ENCODE results near the gene TMEM131L.

TMEM131L gene

DNA sequence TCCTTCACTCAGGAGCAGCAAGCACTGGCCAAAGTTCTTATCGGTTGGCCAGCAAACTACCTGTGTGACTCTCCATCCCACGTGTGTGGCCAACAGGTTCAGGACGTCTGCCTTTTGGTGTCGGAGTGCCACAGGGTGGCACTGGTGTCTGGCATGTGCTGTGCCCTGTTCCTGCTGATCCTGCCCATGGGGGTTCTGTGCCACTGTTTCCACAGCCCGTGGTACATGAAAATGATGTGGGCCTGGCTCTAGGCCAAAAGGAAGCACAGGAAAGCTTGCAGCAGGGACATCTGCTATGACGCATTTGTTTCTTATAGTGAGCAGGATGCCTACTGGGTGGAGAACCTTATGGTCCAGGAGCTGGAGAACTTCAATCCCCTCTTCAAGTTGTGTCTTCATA lies 213.3 kb downstream of the TMEM131L start:
- H3K4me3 ChIP-seq (ENCODE audit: low read depth in 1 of 2, low read length in 2 of 2): no peak overlapping the region
- no peaks in the 10 kb centered on the region for H3K27me3 ChIP-seq (ENCODE audit: low read depth, low read length)
- H3K4me1 ChIP-seq (ENCODE audit: control insufficient read depth in 1 of 2, insufficient read depth in 2 of 2, low read length in 2 of 2): no peaks in the 10 kb centered on the region
- H3K9me3 ChIP-seq (ENCODE audit: control insufficient read depth in 1 of 2, low read length in 2 of 2): peaks cover 0 to 12% of the 10 kb centered on the region in 2 donors
- H3K36me3 ChIP-seq (ENCODE audit: control insufficient read depth in 1 of 2, insufficient read depth in 2 of 2, low read length in 2 of 2): no peaks in the 10 kb centered on the region
- H3K27ac ChIP-seq (ENCODE audit: low read length): no peak overlapping the region

DNA sequence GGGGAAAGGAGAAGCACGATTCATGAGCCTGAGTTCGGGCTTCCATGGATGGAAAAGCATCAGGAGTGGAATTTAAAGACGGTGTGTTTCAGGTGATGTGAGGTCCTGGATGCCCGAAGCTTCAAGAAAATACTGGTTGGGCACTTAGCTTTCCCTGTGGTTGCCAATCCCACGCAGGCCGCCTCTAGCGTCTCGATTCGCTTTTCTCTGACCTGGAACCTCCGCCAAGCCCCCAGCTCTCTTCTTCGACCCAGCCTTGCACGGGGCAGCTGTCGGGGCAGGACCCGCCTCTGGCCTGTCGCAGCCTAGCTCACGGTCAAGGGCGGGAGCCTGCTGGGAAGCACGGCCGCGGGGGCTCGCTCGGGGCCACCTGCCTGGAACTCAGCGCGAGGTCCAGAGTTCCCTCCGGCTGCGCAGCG lies 217.6 kb downstream of the TMEM131L start:
- Histone ChIP-seq H3K36me3 (ENCODE audit: control insufficient read depth in 1 of 2, insufficient read depth in 2 of 2, low read length in 2 of 2) (peaks cover 0 to 4% of the 10 kb centered on the region in 2 donors), H3K9me3 (ENCODE audit: control insufficient read depth in 1 of 2, low read length in 2 of 2) (peaks cover 7 to 8% of the 10 kb centered on the region in 2 donors), H3K27ac (ENCODE audit: low read length) (no peak overlapping the region), H3K4me1 (ENCODE audit: control insufficient read depth in 1 of 2, insufficient read depth in 2 of 2, low read length in 2 of 2) (no peaks in the 10 kb centered on the region), H3K27me3 (ENCODE audit: low read depth, low read length) (no peaks in the 10 kb centered on the region), H3K4me3 (ENCODE audit: low read depth in 1 of 2, low read length in 2 of 2) (peak overlapping the region; percentile 69 to 92)

GRCh38 chr4:153684182-153684970 lies 218.2 kb downstream of the TMEM131L start, which contains the start of gene TLR2:
Gene TLR2, plus strand, starts transcription at chr4:153684280. Its CDS starts 18,628 bp downstream, at chr4:153702908.
- H3K4me1 ChIP-seq (ENCODE audit: control insufficient read depth in 1 of 2, insufficient read depth in 2 of 2, low read length in 2 of 2): no peaks in the 10 kb centered on the region
- peaks cover 7 to 8% of the 10 kb centered on the region in 2 donors for H3K9me3 ChIP-seq (ENCODE audit: control insufficient read depth in 1 of 2, low read length in 2 of 2)
- peak within 1 kb of the TSS; percentile 19 for H3K27ac ChIP-seq (ENCODE audit: low read length)
- H3K36me3 ChIP-seq (ENCODE audit: control insufficient read depth in 1 of 2, insufficient read depth in 2 of 2, low read length in 2 of 2): peaks cover 0 to 4% of the 10 kb centered on the region in 2 donors
- H3K27me3 ChIP-seq (ENCODE audit: low read depth, low read length): no peaks in the 10 kb centered on the region
- peak within 1 kb of the TSS; percentile 69 to 92 for H3K4me3 ChIP-seq (ENCODE audit: low read depth in 1 of 2, low read length in 2 of 2)

- Histone ChIP-seq H3K4me3 (ENCODE audit: low read depth in 1 of 2, low read length in 2 of 2) (peak overlapping the region; percentile 69 to 92), H3K36me3 (ENCODE audit: control insufficient read depth in 1 of 2, insufficient read depth in 2 of 2, low read length in 2 of 2) (peaks cover 0 to 4% of the 10 kb centered on the region in 2 donors), H3K27me3 (ENCODE audit: low read depth, low read length) (no peaks in the 10 kb centered on the region), H3K9me3 (ENCODE audit: control insufficient read depth in 1 of 2, low read length in 2 of 2) (peaks cover 7 to 8% of the 10 kb centered on the region in 2 donors), H3K27ac (ENCODE audit: low read length) (peak overlapping the region; percentile 19), H3K4me1 (ENCODE audit: control insufficient read depth in 1 of 2, insufficient read depth in 2 of 2, low read length in 2 of 2) (no peaks in the 10 kb centered on the region)
These were observed 218.8 kb downstream of the TMEM131L start for GRCh38 chr4:153684971-153685371.

Measured in muscle layer of duodenum (tissue), 2 donors.